HG02678 (cell line): Measurements from ENCODE around the gene ADSS2.
"Not testable (repeated sequence)": the region's sequence is repeated elsewhere in the genome, so short reads cannot be mapped to it uniquely, and the experiment has no call there.

Experiments
- ATAC-seq: cut with Tn5 transposase; IDR thresholded peaks from one replicate; pipeline ENCODE4 v1.9.1; 2021; ENCODE audit warnings: mild to moderate bottlenecking, moderate library complexity; ENCODE audit not compliant: unreplicated experiment

ADSS2 gene

GRCh38 chr1:244451539-244451950 lies at the start of gene ADSS2:
Gene ADSS2, minus strand, starts transcription at chr1:244451909. Its CDS starts 92 bp downstream, at chr1:244451817.
- no peak for ATAC-seq

GRCh38 chr1:244500515-244500914 lies 48.8 kb upstream of the ADSS2 start:
- ATAC-seq, result not testable (repeated sequence)

GRCh38 chr1:244499484-244499883 lies 47.8 kb upstream of the ADSS2 start:
- ATAC-seq, result not testable (repeated sequence)

GRCh38 chr1:244497805-244498204 lies 46.1 kb upstream of the ADSS2 start:
- no peak for ATAC-seq

GRCh38 chr1:244496186-244496585 lies 44.5 kb upstream of the ADSS2 start:
- no peak for ATAC-seq

GRCh38 chr1:244494653-244495052 lies 42.9 kb upstream of the ADSS2 start:
- no peak for ATAC-seq

GRCh38 chr1:244484971-244485370 lies 33.3 kb upstream of the ADSS2 start:
- not testable (repeated sequence) for ATAC-seq

- ATAC-seq, result no peak
Observed at GRCh38 chr1:244473059-244473605, 21.4 kb upstream of the ADSS2 start.

GRCh38 chr1:244466724-244467123 lies 15.0 kb upstream of the ADSS2 start:
- ATAC-seq, result no peak

GRCh38 chr1:244461245-244462071 lies 9.7 kb upstream of the ADSS2 start, which contains the start of gene CATSPERE:
Gene CATSPERE, plus strand, starts transcription at chr1:244461273. Its CDS starts 157 bp downstream, at chr1:244461430.
- peak; percentile 99 for ATAC-seq

GRCh38 chr1:244460197-244460596 lies 8.5 kb upstream of the ADSS2 start:
- ATAC-seq, result no peak

- ATAC-seq, result no peak
Observed at GRCh38 chr1:244458781-244459180, 7.1 kb upstream of the ADSS2 start.

- no peak for ATAC-seq
Observed at GRCh38 chr1:244456586-244456985, 4.9 kb upstream of the ADSS2 start.

- no peak for ATAC-seq
Observed at GRCh38 chr1:244454412-244454811, 2.7 kb upstream of the ADSS2 start.

GRCh38 chr1:244451951-244452795 lies 464 bp upstream of the ADSS2 start:
- ATAC-seq, result peak; percentile 95

GRCh38 chr1:244450597-244451538 lies 841 bp downstream of the ADSS2 start:
- ATAC-seq, result no peak

GRCh38 chr1:244449936-244450508 lies 1.7 kb downstream of the ADSS2 start:
- no peak for ATAC-seq

GRCh38 chr1:244448279-244449036 lies 3.3 kb downstream of the ADSS2 start:
- no peak for ATAC-seq

- ATAC-seq, result no peak
Observed at GRCh38 chr1:244447552-244447951, 4.2 kb downstream of the ADSS2 start.
